ENCODE measurements around the gene ACSF3. TPM values are rescaled to one million over a fixed set of nuclear protein-coding genes. Genes with fewer than 3 reads are reported as not detected.
"Not testable (repeated sequence)": the region's sequence is repeated elsewhere in the genome, so short reads cannot be mapped to it uniquely, and the experiment has no call there.

ACSF3 gene
- total and polyA plus RNA-seq, 2 donors (not counting 1 experiment from before 2014, with no cell fraction given), result 9.2 to 23.1 TPM

- no peak for DNase-seq (ENCODE audit: low read depth in 2 of 2)
- no peak overlapping the region for H3K27ac ChIP-seq (ENCODE audit: insufficient read depth, low read length)
- no peaks in the 10 kb centered on the region for H3K36me3 ChIP-seq (ENCODE audit: control insufficient read depth, insufficient read depth, low read length)
- H4K20me1 ChIP-seq (ENCODE audit: control insufficient read depth, extremely low read depth, insufficient read depth, low read length), result no peaks in the 10 kb centered on the region
- H3K79me2 ChIP-seq (ENCODE audit: control insufficient read depth, insufficient read depth, low read length), result no peaks in the 10 kb centered on the region
- H3K9me3 ChIP-seq (ENCODE audit: control insufficient read depth, insufficient read depth, low read depth, low read length), result no peaks in the 10 kb centered on the region
- no peak overlapping the region for H3K9ac ChIP-seq (ENCODE audit: insufficient read depth, low read length)
- no peaks in the 10 kb centered on the region for H3K27me3 ChIP-seq (ENCODE audit: control insufficient read depth, insufficient read depth, low read length)
- H3K4me2 ChIP-seq (ENCODE audit: extremely low read depth, insufficient read depth, low read length), result no peak overlapping the region
- H3K4me1 ChIP-seq (ENCODE audit: control insufficient read depth, extremely low read depth, insufficient read depth, low read length), result peaks cover 5% of the 10 kb centered on the region
- no peak overlapping the region for H2AFZ ChIP-seq (ENCODE audit: low read length)
- TF ChIP-seq CTCF (conservative IDR thresholded peaks at IDR 0.05 in 1 of 2, IDR thresholded peaks at IDR 0.05 in 1 of 2; ENCODE audit: low read depth in 1 of 2, low read length in 2 of 2) (no peak), EZH2 (IDR thresholded peaks at IDR 0.05; ENCODE audit: low read length, missing control alignments) (no peak)
- H3K4me3 ChIP-seq (replicated peaks in 1 of 4; ENCODE audit: control extremely low read depth in 1 of 4, insufficient read depth in 1 of 4, low read depth in 3 of 4, low read length in 4 of 4), result no peak overlapping the region
These were observed 71.4 kb downstream of the ACSF3 start for GRCh38 chr16:89164847-89165680.

GRCh38 chr16:89165681-89165979 is 72.0 kb downstream of the ACSF3 start:
- H3K27ac ChIP-seq (ENCODE audit: insufficient read depth, low read length); H3K4me1 ChIP-seq (ENCODE audit: control insufficient read depth, extremely low read depth, insufficient read depth, low read length); DNase-seq (ENCODE audit: low read depth in 2 of 2); H3K79me2 ChIP-seq (ENCODE audit: control insufficient read depth, insufficient read depth, low read length); H3K9ac ChIP-seq (ENCODE audit: insufficient read depth, low read length); H3K9me3 ChIP-seq (ENCODE audit: control insufficient read depth, insufficient read depth, low read depth, low read length); H4K20me1 ChIP-seq (ENCODE audit: control insufficient read depth, extremely low read depth, insufficient read depth, low read length); H3K4me3 ChIP-seq (replicated peaks in 1 of 4; ENCODE audit: control extremely low read depth in 1 of 4, insufficient read depth in 1 of 4, low read depth in 3 of 4, low read length in 4 of 4); H2AFZ ChIP-seq (ENCODE audit: low read length); H3K4me2 ChIP-seq (ENCODE audit: extremely low read depth, insufficient read depth, low read length); H3K36me3 ChIP-seq (ENCODE audit: control insufficient read depth, insufficient read depth, low read length); H3K27me3 ChIP-seq (ENCODE audit: control insufficient read depth, insufficient read depth, low read length): not testable (repeated sequence)

GRCh38 chr16:89166696-89167424 is 73.2 kb downstream of the ACSF3 start:
- H3K4me2 ChIP-seq (ENCODE audit: extremely low read depth, insufficient read depth, low read length), result peak overlapping the region; percentile 32
- peak overlapping the region; percentile 44 for H2AFZ ChIP-seq (ENCODE audit: low read length)
- no peak for DNase-seq (ENCODE audit: low read depth in 2 of 2)
- peak overlapping the region; percentile 37 for H3K9ac ChIP-seq (ENCODE audit: insufficient read depth, low read length)
- no peaks in the 10 kb centered on the region for H3K79me2 ChIP-seq (ENCODE audit: control insufficient read depth, insufficient read depth, low read length)
- H3K36me3 ChIP-seq (ENCODE audit: control insufficient read depth, insufficient read depth, low read length), result no peaks in the 10 kb centered on the region
- H3K4me3 ChIP-seq (replicated peaks in 1 of 4; ENCODE audit: control extremely low read depth in 1 of 4, insufficient read depth in 1 of 4, low read depth in 3 of 4, low read length in 4 of 4), result no peak overlapping the region
- H3K4me1 ChIP-seq (ENCODE audit: control insufficient read depth, extremely low read depth, insufficient read depth, low read length), result peaks cover 7% of the 10 kb centered on the region
- H4K20me1 ChIP-seq (ENCODE audit: control insufficient read depth, extremely low read depth, insufficient read depth, low read length), result no peaks in the 10 kb centered on the region
- no peaks in the 10 kb centered on the region for H3K27me3 ChIP-seq (ENCODE audit: control insufficient read depth, insufficient read depth, low read length)
- TF ChIP-seq EZH2 (IDR thresholded peaks at IDR 0.05; ENCODE audit: low read length, missing control alignments) (no peak), CTCF (conservative IDR thresholded peaks at IDR 0.05 in 1 of 2, IDR thresholded peaks at IDR 0.05 in 1 of 2; ENCODE audit: low read depth in 1 of 2, low read length in 2 of 2) (no peak)
- no peak overlapping the region for H3K27ac ChIP-seq (ENCODE audit: insufficient read depth, low read length)
- H3K9me3 ChIP-seq (ENCODE audit: control insufficient read depth, insufficient read depth, low read depth, low read length), result no peaks in the 10 kb centered on the region

All from fibroblast of lung (primary cell).